H1 (cell line): ENCODE measurements around the gene TSPAN6.

Experiments used
- ASH2L ChIP-seq: fragments of 200-600, 300-600 bp; sonication (generic); IDR thresholded peaks from one replicate; pipeline ENCODE4 v1.7.1; 2017; ENCODE audit warnings: low read length
- CTCF ChIP-seq, 3 experiments: IDR thresholded peaks; 1 replicate in 2 of 3; 2 replicates in 1 of 3; pipeline versions ENCODE4 v1.5.1 to v1.6.1; 2011; ENCODE audit warnings: low read length in 3 of 3, mild to moderate bottlenecking in 3 of 3, inconsistent platforms in 2 of 3, low read depth in 1 of 3, moderate library complexity in 1 of 3; ENCODE audit not compliant: insufficient read depth in 1 of 3; ENCODE audit errors: control extremely low read depth in 1 of 3
- EZH2 ChIP-seq: fragments of 200-600 bp; sonication (generic); IDR thresholded peaks from 2 replicates; pipeline ENCODE4 v1.7.1; 2012; ENCODE audit warnings: low read depth, mild to moderate bottlenecking, moderate library complexity, low read length, inconsistent platforms; ENCODE audit not compliant: severe bottlenecking
- HDAC6 ChIP-seq: IDR thresholded peaks from one replicate; pipeline ENCODE4 v1.7.1; 2012; ENCODE audit warnings: low read depth, mild to moderate bottlenecking, inconsistent platforms, low read length, moderate library complexity
- JUND ChIP-seq: IDR thresholded peaks from 2 replicates; pipeline ENCODE4 v1.6.1; 2011; ENCODE audit warnings: mild to moderate bottlenecking, improper control_type of control experiment, low read length
- KDM5A ChIP-seq: fragments of 200-600 bp; IDR thresholded peaks from 2 replicates; pipeline ENCODE4 v1.7.1; 2012; ENCODE audit warnings: mild to moderate bottlenecking, low read length, inconsistent platforms, mixed read lengths
- PHF8 ChIP-seq: fragments of 200-600 bp; sonication (generic); conservative IDR thresholded peaks from 2 replicates; pipeline ENCODE4 v1.7.1; 2012; ENCODE audit warnings: low read depth, mild to moderate bottlenecking, inconsistent platforms, low read length, moderate library complexity
- POLR2A ChIP-seq, 2 experiments: IDR thresholded peaks; 1 replicate in 1 of 2; 2 replicates in 1 of 2; pipeline ENCODE4 v1.6.1; 2011; ENCODE audit warnings: low read depth in 2 of 2, low read length in 2 of 2, mild to moderate bottlenecking in 2 of 2; ENCODE audit errors: control extremely low read depth in 1 of 2
- POLR2AphosphoS5 ChIP-seq: IDR thresholded peaks from 2 replicates; pipeline ENCODE4 v1.6.1; 2011; ENCODE audit warnings: low read depth, low read length
- RAD21 ChIP-seq, 2 experiments: IDR thresholded peaks in 1 of 2; conservative IDR thresholded peaks in 1 of 2; 2 replicates each; pipeline ENCODE4 v1.6.1; 2011; ENCODE audit warnings: low read depth in 2 of 2, low read length in 2 of 2, improper control_type of control experiment in 1 of 2, inconsistent platforms in 1 of 2, mild to moderate bottlenecking in 1 of 2, moderate library complexity in 1 of 2
- SRF ChIP-seq: IDR thresholded peaks from 2 replicates; pipeline ENCODE4 v1.6.1; 2011; ENCODE audit warnings: mild to moderate bottlenecking, low read depth, low read length, moderate library complexity
- USF2 ChIP-seq: IDR thresholded peaks from 2 replicates; pipeline ENCODE4 v1.6.1; 2011; ENCODE audit warnings: low read length, improper control_type of control experiment
- ZNF274 ChIP-seq: IDR thresholded peaks from 2 replicates; pipeline ENCODE4 v1.7.0; 2012; ENCODE audit warnings: low read length, borderline replicate concordance; ENCODE audit errors: extremely low read depth

- TF ChIP-seq SRF (no peak), ZNF274 (no peak), CTCF (IDR thresholded peaks at IDR 0.05; ENCODE audit: control extremely low read depth in 1 of 3, insufficient read depth in 1 of 3, low read depth in 1 of 3, low read length in 3 of 3) (no peak), JUND (no peak), USF2 (no peak), ASH2L (no peak), PHF8 (no peak), POLR2A (IDR thresholded peaks at IDR 0.05; ENCODE audit: control extremely low read depth in 1 of 2, low read depth in 2 of 2, low read length in 2 of 2) (no peak), POLR2AphosphoS5 (no peak), EZH2 (no peak), HDAC6 (no peak), KDM5A (no peak), RAD21 (IDR thresholded peaks at IDR 0.05 in 1 of 2, conservative IDR thresholded peaks at IDR 0.05 in 1 of 2; ENCODE audit: low read depth in 2 of 2, low read length in 2 of 2) (no peak)
Observed at GRCh38 chrX:100611951-100612350, 24.7 kb downstream of the TSPAN6 start.
